Panc1 (cell line): ENCODE data around the gene ELAC2. TPM values are rescaled to one million over a fixed set of nuclear protein-coding genes. Genes with fewer than 3 reads are reported as not detected.

Experiments
- ATAC-seq: fragments of 200-7000 bp; cut with Tn5 transposase; 2 replicates; pipeline ENCODE4 v1.9.1; 2020; ENCODE audit warnings: mild to moderate bottlenecking, moderate library complexity
- BruUV-seq: library from RNA; stranded (reverse); fragments of 400-500 nt; replicated peaks from 2 replicates; lab custom pipeline; 2021; lab: Mats Ljungman, UMichigan
- CTCF ChIA-PET: fragments of 300-600 bp; sonication (Branson Sonifier 250); formaldehyde crosslinking; loops from one replicate; lab custom pipeline; 2022; ENCODE audit warnings: antibody characterized with exemption; lab: Charles Lee
- POLR2A ChIA-PET: fragments of 300-600 bp; sonication (Branson Sonifier 250); formaldehyde crosslinking; loops from one replicate; lab custom pipeline; 2022; ENCODE audit warnings: antibody characterized with exemption; lab: Charles Lee
- DNase-seq: peaks from one replicate; pipeline ENCODE4 v3.0.0-alpha.2; 2010; ENCODE audit warnings: low read depth, low spot score
- H3K27ac ChIP-seq: 2 replicates; pipeline ENCODE4 v1.5.1; 2011; ENCODE audit warnings: mild to moderate bottlenecking, low read length, inconsistent platforms
- H3K27me3 ChIP-seq: fragments of 200-500 bp; sonication (Bioruptor generic); 2 replicates; pipeline ENCODE4 v1.6.0; 2014; ENCODE audit warnings: low read length, inconsistent platforms; ENCODE audit not compliant: control insufficient read depth, insufficient read depth
- H3K36me3 ChIP-seq: fragments of 200-500 bp; sonication (Bioruptor generic); 2 replicates; pipeline ENCODE4 v1.5.1; 2014; ENCODE audit warnings: inconsistent platforms, mild to moderate bottlenecking, low read length, moderate library complexity; ENCODE audit not compliant: control insufficient read depth, insufficient read depth
- H3K4me1 ChIP-seq: 2 replicates; pipeline ENCODE4 v1.5.1; 2011; ENCODE audit warnings: inconsistent platforms, mild to moderate bottlenecking, low read length, moderate library complexity; ENCODE audit not compliant: control insufficient read depth, insufficient read depth
- H3K4me3 ChIP-seq, 2 experiments: 2 replicates each; pipeline ENCODE4 v1.5.1; 2011 to 2012; ENCODE audit warnings: low read depth in 2 of 2, low read length in 2 of 2, mild to moderate bottlenecking in 2 of 2, inconsistent platforms in 1 of 2, moderate library complexity in 1 of 2
- H3K9me3 ChIP-seq: fragments of 200-500 bp; sonication (Bioruptor generic); 2 replicates; pipeline ENCODE4 v1.5.1; 2014; ENCODE audit warnings: low read depth, mild to moderate bottlenecking, inconsistent platforms, low read length, moderate library complexity; ENCODE audit not compliant: control insufficient read depth, insufficient read depth
- POLR2AphosphoS5 ChIP-seq: IDR thresholded peaks from 2 replicates; pipeline ENCODE4 v1.6.1; 2012; ENCODE audit warnings: mild to moderate bottlenecking, low read depth, low read length, moderate library complexity
- REST ChIP-seq, 2 experiments: IDR thresholded peaks; 2 replicates each; pipeline ENCODE4 v1.6.1; 2011 to 2012; ENCODE audit warnings: low read depth in 2 of 2, control low read depth in 1 of 2, low read length in 1 of 2, mild to moderate bottlenecking in 1 of 2, moderate library complexity in 1 of 2; ENCODE audit not compliant: insufficient read depth in 1 of 2
- SIN3A ChIP-seq: IDR thresholded peaks from 2 replicates; pipeline ENCODE4 v1.6.1; 2012; ENCODE audit warnings: low read depth, mild to moderate bottlenecking, low read length, moderate library complexity, borderline replicate concordance; ENCODE audit not compliant: insufficient read depth
- TCF7L2 ChIP-seq: IDR thresholded peaks from 2 replicates; pipeline ENCODE4 v1.6.1; 2011; ENCODE audit warnings: mild to moderate bottlenecking, low read depth, low read length, inconsistent platforms
- in situ Hi-C: cut with HindIII; loops from 2 replicates; pipeline ENCODE4 v1.10.0; 2016; ENCODE audit warnings: low sequenced_read_pairs, low pct_unique_long_range_greater_than_20kb
- intact Hi-C: fragments of 100-400 bp; cut with micrococcal nuclease; formaldehyde crosslinking; loops from one replicate; pipeline ENCODE4 v1.10.0; 2022; ENCODE audit not compliant: unreplicated experiment
- total RNA-seq: library from RNA; stranded (reverse); gene quantifications from one replicate; pipeline ENCODE4 v1.2.1, GENCODE V29; 2021; ENCODE audit not compliant: unreplicated experiment
- TF ChIP-seq, protein P1 (sequence below): fragments of 450-650 bp; IDR thresholded peaks from 2 replicates; pipeline ENCODE4 v1.5.1; 2017; ENCODE audit warnings: mild to moderate bottlenecking

ELAC2 gene
- total RNA-seq, 1 experiment from 2014 or later: 52.7 TPM

DNA sequence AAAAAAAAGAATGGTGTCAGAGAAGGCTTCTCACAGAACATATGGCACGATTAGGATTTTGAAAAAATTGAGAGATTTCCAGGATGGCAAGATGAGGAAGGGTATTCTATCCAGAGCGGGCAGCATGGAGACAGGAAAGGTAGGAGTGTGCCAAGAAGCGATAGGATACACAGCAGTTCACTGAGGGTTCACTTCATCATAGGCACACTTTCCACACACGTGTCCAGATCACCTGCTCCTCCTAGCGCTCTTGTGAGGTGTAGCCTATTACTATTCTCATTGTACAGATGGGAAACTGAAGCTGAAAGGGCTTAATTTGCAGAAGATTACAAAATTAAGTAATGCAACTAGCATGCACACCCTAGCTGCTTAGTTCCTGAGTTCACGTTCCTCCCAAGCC, 6.2 kb upstream of the ELAC2 start:
- DNase-seq: no peak
- H3K27me3 ChIP-seq: no peaks in the 10 kb centered on the region
- ChIA-PET CTCF (no interaction called here), POLR2A (no interaction called here)
- peak overlapping the region; percentile 34 to 65 for H3K4me3 ChIP-seq
- ATAC-seq: peak; percentile 75
- TF ChIP-seq SIN3A (no peak), REST (IDR thresholded peaks at IDR 0.05; ENCODE audit: insufficient read depth in 1 of 2, low read depth in 2 of 2, low read length in 1 of 2) (no peak), TCF7L2 (no peak), POLR2AphosphoS5 (no peak)
- TF ChIP-seq, protein P1, sequence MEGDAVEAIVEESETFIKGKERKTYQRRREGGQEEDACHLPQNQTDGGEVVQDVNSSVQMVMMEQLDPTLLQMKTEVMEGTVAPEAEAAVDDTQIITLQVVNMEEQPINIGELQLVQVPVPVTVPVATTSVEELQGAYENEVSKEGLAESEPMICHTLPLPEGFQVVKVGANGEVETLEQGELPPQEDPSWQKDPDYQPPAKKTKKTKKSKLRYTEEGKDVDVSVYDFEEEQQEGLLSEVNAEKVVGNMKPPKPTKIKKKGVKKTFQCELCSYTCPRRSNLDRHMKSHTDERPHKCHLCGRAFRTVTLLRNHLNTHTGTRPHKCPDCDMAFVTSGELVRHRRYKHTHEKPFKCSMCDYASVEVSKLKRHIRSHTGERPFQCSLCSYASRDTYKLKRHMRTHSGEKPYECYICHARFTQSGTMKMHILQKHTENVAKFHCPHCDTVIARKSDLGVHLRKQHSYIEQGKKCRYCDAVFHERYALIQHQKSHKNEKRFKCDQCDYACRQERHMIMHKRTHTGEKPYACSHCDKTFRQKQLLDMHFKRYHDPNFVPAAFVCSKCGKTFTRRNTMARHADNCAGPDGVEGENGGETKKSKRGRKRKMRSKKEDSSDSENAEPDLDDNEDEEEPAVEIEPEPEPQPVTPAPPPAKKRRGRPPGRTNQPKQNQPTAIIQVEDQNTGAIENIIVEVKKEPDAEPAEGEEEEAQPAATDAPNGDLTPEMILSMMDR: no peak
- BruUV-seq: no TSS peak
- no peak overlapping the region for H3K27ac ChIP-seq
- intact Hi-C loops (no loop called here), in situ Hi-C loops (no loop called here)
- no peaks in the 10 kb centered on the region for H3K9me3 ChIP-seq
- no peaks in the 10 kb centered on the region for H3K4me1 ChIP-seq
- no peaks in the 10 kb centered on the region for H3K36me3 ChIP-seq

GRCh38 chr17:13016881-13017654, 759 bp downstream of the ELAC2 start:
- intact Hi-C loops: no loop called here
- Histone ChIP-seq H3K9me3 (no peaks in the 10 kb centered on the region), H3K27ac (peak overlapping the region; percentile 85), H3K27me3 (no peaks in the 10 kb centered on the region), H3K4me1 (0 out of 2 replicates have a peak, but pooled peaks cover 4% of the 10 kb centered on the region), H3K4me3 (peak overlapping the region; percentile 86 to 89), H3K36me3 (peaks cover 23% of the 10 kb centered on the region)
- ChIA-PET POLR2A (interaction anchor here (0.6 kb wide), 1 partner anchor 933 kb away, joined by 3 read pairs; no protein-coding TSS in a partner anchor), CTCF (no interaction called here)
- in situ Hi-C loops: no loop called here
- DNase-seq (no peak), ATAC-seq (peak; percentile 36)
- no peak for TF ChIP-seq SIN3A
- TF ChIP-seq TCF7L2: no peak
- no peak for TF ChIP-seq REST (IDR thresholded peaks at IDR 0.05; ENCODE audit: insufficient read depth in 1 of 2, low read depth in 2 of 2, low read length in 1 of 2)
- TF ChIP-seq POLR2AphosphoS5: no peak
- TF ChIP-seq, protein P1: no peak
- no TSS peak for BruUV-seq
